NT2/D1 (cell line): ENCODE measurements around the gene SLC25A15.
A peak's percentile ranks its signal among the peaks of the same experiment; 100 is the strongest.

Experiments
- DNase-seq: peaks from one replicate; pipeline ENCODE4 v3.0.0-alpha.2; 2011; ENCODE audit warnings: low read depth, low spot score
- H3K27me3 ChIP-seq: 2 replicates; pipeline ENCODE4 v1.6.0; 2011; ENCODE audit warnings: mild to moderate bottlenecking; ENCODE audit not compliant: insufficient read length, insufficient read depth
- H3K36me3 ChIP-seq: 2 replicates; pipeline ENCODE4 v1.6.1; 2011; ENCODE audit warnings: mild to moderate bottlenecking, low read length, mixed read lengths; ENCODE audit not compliant: insufficient read depth, insufficient read length
- H3K4me1 ChIP-seq: 2 replicates; pipeline ENCODE4 v1.5.1; 2011; ENCODE audit not compliant: insufficient read depth, insufficient read length
- H3K4me3 ChIP-seq: 2 replicates; pipeline ENCODE4 v1.5.1; 2011; ENCODE audit warnings: low read depth; ENCODE audit not compliant: insufficient read length
- H3K9ac ChIP-seq: 2 replicates; pipeline ENCODE4 v1.6.0; 2011; ENCODE audit warnings: low read depth; ENCODE audit not compliant: insufficient read length
- H3K9me3 ChIP-seq: 2 replicates; pipeline ENCODE4 v1.5.1; 2011; ENCODE audit warnings: mild to moderate bottlenecking, low read length; ENCODE audit not compliant: insufficient read depth
- SUZ12 ChIP-seq: IDR thresholded peaks from 2 replicates; pipeline ENCODE4 v1.6.1; 2011; ENCODE audit not compliant: insufficient read length, insufficient read depth; ENCODE audit errors: extremely low read depth
- YY1 ChIP-seq: IDR thresholded peaks from 2 replicates; pipeline ENCODE4 v1.6.1; 2011; ENCODE audit not compliant: insufficient read length, insufficient read depth
- ZNF274 ChIP-seq: IDR thresholded peaks from 2 replicates; pipeline ENCODE4 v1.6.1; 2011; ENCODE audit warnings: mild to moderate bottlenecking, low read depth, low read length

SLC25A15 gene

GRCh38 chr13:40765602-40766001 is 23.8 kb upstream of the SLC25A15 start:
- Histone ChIP-seq H3K9me3 (no peaks in the 10 kb centered on the region), H3K36me3 (peaks cover 21% of the 10 kb centered on the region), H3K4me1 (no peaks in the 10 kb centered on the region), H3K27me3 (no peaks in the 10 kb centered on the region), H3K9ac (no peak overlapping the region), H3K4me3 (no peak overlapping the region)
- no peak for DNase-seq
- TF ChIP-seq YY1, result no peak
- TF ChIP-seq SUZ12, result no peak
- no peak for TF ChIP-seq ZNF274

DNA sequence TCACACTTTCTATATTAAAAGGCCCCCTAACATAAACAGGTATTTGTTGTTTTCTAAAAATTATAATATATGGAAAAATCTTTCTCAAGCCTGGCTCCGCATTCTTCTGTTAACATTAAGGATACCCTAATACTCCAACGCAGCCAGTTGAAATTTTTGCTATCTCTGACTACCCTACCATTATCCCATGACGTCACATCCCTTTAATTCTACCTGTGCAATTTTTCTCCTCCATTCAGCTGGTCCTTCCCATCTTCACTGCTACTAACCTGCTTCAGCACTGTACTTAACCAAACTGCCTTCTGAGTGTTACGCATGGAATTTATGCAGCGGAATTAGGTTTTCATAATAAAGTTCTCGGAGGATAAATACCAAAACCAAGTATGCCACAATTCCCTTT is 19.4 kb upstream of the SLC25A15 start:
- Histone ChIP-seq H3K36me3 (peaks cover 9% of the 10 kb centered on the region), H3K27me3 (no peaks in the 10 kb centered on the region), H3K9me3 (no peaks in the 10 kb centered on the region), H3K4me3 (peak overlapping the region; percentile 98), H3K4me1 (no peaks in the 10 kb centered on the region), H3K9ac (no peak overlapping the region)
- no peak for DNase-seq
- TF ChIP-seq SUZ12, result no peak
- TF ChIP-seq YY1, result no peak
- no peak for TF ChIP-seq ZNF274

GRCh38 chr13:40770609-40770933 is 18.8 kb upstream of the SLC25A15 start:
- no peaks in the 10 kb centered on the region for H3K9me3 ChIP-seq
- TF ChIP-seq ZNF274 (no peak), YY1 (no peak), SUZ12 (no peak)
- H3K36me3 ChIP-seq, result peaks cover 6% of the 10 kb centered on the region
- peak overlapping the region; percentile 97 for H3K9ac ChIP-seq
- no peaks in the 10 kb centered on the region for H3K27me3 ChIP-seq
- no peak for DNase-seq
- H3K4me3 ChIP-seq, result peak overlapping the region; percentile 98
- no peaks in the 10 kb centered on the region for H3K4me1 ChIP-seq

DNA sequence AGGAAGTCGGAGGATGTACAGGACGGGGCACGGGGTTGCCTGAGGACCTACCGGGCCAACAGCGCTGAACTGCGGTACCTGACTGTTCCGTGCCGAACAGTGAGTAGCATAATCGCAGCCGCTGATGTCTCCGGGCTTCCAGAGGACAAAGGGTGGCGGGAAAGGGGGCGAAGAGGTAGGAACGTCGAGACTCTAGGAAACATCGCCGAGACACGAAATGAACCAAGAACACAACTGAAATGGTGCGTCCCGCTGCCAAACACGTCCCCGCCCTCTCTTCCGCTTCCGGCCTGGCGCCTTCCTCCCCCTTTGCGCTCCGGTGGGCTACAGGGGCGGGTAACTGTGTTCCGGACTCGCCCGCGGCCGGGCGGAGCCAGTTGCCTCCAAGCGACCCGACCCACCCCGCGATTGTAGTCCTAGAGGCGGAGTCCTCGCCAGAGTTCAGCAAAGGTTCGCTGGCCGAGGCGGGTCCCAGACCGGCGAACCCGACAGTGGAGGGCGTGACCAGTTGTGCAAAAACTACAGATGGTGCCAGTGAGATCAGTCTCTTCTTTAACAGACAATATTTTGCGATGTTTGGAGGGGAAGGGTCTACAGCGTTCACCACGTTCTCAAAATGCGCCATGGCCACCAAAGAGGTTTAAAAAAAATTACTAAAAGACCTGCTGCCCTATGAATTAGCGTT is 18.3 kb upstream of the SLC25A15 start, which contains the start of gene MRPS31:
TSS of gene MRPS31 (minus strand) at position 257 of the 685 bp plus-strand sequence. CDS start at position 203, 54 bp downstream.
- peaks cover 6% of the 10 kb centered on the region for H3K36me3 ChIP-seq
- H3K9ac ChIP-seq, result peak within 1 kb of the TSS; percentile 97
- H3K4me1 ChIP-seq, result no peaks in the 10 kb centered on the region
- DNase-seq, result peak; percentile 86
- no peaks in the 10 kb centered on the region for H3K9me3 ChIP-seq
- TF ChIP-seq YY1 (no peak), ZNF274 (no peak)
- H3K4me3 ChIP-seq, result peak within 1 kb of the TSS; percentile 98
- H3K27me3 ChIP-seq, result no peaks in the 10 kb centered on the region

DNA sequence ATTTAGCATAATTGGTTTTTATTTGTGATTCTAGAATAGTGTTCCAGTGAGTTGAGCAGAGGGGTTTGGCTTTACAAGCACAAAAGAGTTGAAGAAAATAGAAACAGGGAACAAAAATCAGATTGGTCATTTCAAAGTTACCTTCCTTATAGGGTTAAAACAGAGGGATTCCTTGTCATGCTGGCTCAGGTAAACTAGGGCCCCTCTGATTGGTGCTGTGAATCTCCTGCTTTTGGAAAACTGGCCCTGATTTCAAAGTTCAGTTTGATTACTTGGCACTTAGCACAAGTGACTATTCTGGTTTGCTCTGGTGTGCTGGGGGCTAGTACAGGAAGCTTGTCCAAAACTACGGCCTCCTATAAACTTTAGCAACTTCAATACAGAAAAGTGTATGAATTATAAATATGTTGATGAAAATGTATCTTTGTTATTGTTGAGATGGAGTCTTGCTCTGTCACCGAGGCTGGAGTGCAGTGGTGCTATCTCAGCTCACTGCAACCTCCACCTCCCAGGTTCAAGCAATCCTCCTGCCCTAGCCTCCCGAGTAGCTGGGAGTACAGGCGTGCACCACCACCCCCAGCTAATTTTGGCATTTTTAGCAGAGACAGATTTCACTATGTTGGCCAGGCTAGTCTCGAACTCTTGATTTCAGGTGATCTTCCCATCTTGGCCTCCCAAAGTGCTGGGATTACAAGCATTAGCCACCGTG is 16.5 kb upstream of the SLC25A15 start:
- H3K9ac ChIP-seq, result no peak overlapping the region
- no peaks in the 10 kb centered on the region for H3K9me3 ChIP-seq
- H3K36me3 ChIP-seq, result no peaks in the 10 kb centered on the region
- no peak overlapping the region for H3K4me3 ChIP-seq
- no peak for DNase-seq
- no peaks in the 10 kb centered on the region for H3K27me3 ChIP-seq
- no peak for TF ChIP-seq ZNF274
- no peak for TF ChIP-seq SUZ12
- no peak for TF ChIP-seq YY1
- H3K4me1 ChIP-seq, result no peaks in the 10 kb centered on the region

DNA sequence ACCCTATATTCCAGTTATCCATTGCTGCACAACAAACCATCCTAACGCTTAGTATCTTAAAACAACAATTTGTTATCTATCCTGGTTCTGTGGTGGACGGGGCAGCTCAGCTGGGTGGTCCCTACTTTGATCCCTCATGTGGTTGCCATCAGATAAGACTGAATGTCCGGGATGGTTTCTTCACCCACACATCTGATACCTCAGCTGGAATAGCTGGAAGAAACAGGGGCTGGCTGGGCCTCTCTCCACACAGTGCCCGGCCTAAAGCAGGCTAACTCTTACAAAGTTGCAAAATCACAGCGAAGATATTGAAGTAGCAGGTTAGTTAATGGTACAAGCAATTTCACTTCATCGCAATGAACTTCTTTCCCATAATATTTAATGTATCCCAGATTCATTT is 14.7 kb upstream of the SLC25A15 start:
- no peaks in the 10 kb centered on the region for H3K27me3 ChIP-seq
- no peaks in the 10 kb centered on the region for H3K4me1 ChIP-seq
- H3K9ac ChIP-seq, result no peak overlapping the region
- H3K4me3 ChIP-seq, result no peak overlapping the region
- TF ChIP-seq YY1, result no peak
- no peaks in the 10 kb centered on the region for H3K9me3 ChIP-seq
- no peaks in the 10 kb centered on the region for H3K36me3 ChIP-seq
- no peak for DNase-seq

DNA sequence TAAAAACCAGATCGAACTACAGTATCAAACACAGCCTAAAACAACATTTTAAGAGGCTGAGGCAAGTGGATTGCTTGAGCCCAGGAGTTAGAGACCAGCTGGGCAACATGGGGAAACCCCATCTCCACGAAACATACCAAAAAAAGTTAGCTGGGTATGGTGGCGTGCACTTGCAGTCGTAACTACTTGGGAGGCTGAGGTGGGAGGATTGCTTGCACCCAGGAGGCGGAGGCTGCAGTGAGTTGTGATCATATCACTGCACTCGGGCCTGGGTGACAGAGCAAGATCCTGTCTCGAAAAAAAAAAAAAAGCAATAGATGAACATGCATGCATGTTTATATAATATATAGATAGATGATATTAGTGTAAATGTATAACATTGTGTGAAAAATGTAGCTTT is 13.2 kb upstream of the SLC25A15 start:
- no peak overlapping the region for H3K4me3 ChIP-seq
- H3K27me3 ChIP-seq, result no peaks in the 10 kb centered on the region
- H3K9ac ChIP-seq, result no peak overlapping the region
- H3K9me3 ChIP-seq, result no peaks in the 10 kb centered on the region
- no peak for TF ChIP-seq ZNF274
- TF ChIP-seq SUZ12, result no peak
- TF ChIP-seq YY1, result no peak
- peaks cover 3% of the 10 kb centered on the region for H3K4me1 ChIP-seq
- DNase-seq, result no peak
- no peaks in the 10 kb centered on the region for H3K36me3 ChIP-seq
